Spleen (tissue), 11 donors: Measurements from ENCODE around the gene FABP7. TPM values are rescaled to one million over a fixed set of nuclear protein-coding genes. Genes with fewer than 3 reads are reported as not detected.

Experiments used
- DNase-seq: peaks from one replicate; pipeline ENCODE4 v3.0.0-alpha.2; 2020
- H3K27ac ChIP-seq, 8 donors: fragments of 200-600 bp; sonication (generic) in 7 of 8; 1 replicate in 4 of 8; 2 replicates in 4 of 8; pipeline versions ENCODE4 v1.5.0 to v1.8.0; 2016 to 2021; ENCODE audit warnings: inconsistent platforms in 4 of 8, mild to moderate bottlenecking in 4 of 8, moderate library complexity in 1 of 8
- H3K27me3 ChIP-seq, 7 donors: fragments of 200-600 bp; sonication (generic) in 6 of 7; replicated peaks in 1 of 7; 1 replicate in 4 of 7; 2 replicates in 3 of 7; pipeline versions ENCODE4 v1.5.0 to v1.8.0; 2016 to 2021; ENCODE audit warnings: inconsistent platforms in 3 of 7, mild to moderate bottlenecking in 1 of 7
- H3K36me3 ChIP-seq, 6 donors: fragments of 200-600 bp; sonication (generic) in 5 of 6; 1 replicate in 4 of 6; 2 replicates in 2 of 6; pipeline versions ENCODE4 v1.5.0 to v1.8.0; 2016 to 2021; ENCODE audit warnings: inconsistent platforms in 2 of 6
- H3K4me1 ChIP-seq, 6 donors: fragments of 200-600 bp; sonication (generic) in 5 of 6; 1 replicate in 3 of 6; 2 replicates in 3 of 6; pipeline versions ENCODE4 v1.5.0 to v1.8.0; 2016 to 2021; ENCODE audit warnings: inconsistent platforms in 3 of 6
- H3K4me3 ChIP-seq, 8 donors: fragments of 200-600 bp; sonication (generic) in 7 of 8; 1 replicate in 4 of 8; 2 replicates in 4 of 8; pipeline versions ENCODE4 v1.5.0 to v1.8.0; 2016 to 2021; ENCODE audit warnings: inconsistent platforms in 4 of 8, mild to moderate bottlenecking in 4 of 8, moderate library complexity in 2 of 8
- H3K9me3 ChIP-seq, 8 donors: fragments of 200-600 bp; sonication (generic) in 7 of 8; 1 replicate in 4 of 8; 2 replicates in 4 of 8; pipeline versions ENCODE4 v1.5.0 to v1.8.0; 2016 to 2021; ENCODE audit warnings: inconsistent platforms in 4 of 8
- POLR2A ChIP-seq, 3 donors: fragments of 450-650 bp; IDR thresholded peaks; one replicate each; pipeline ENCODE4 v1.5.1; 2017; ENCODE audit warnings: antibody characterized with exemption in 3 of 3, mild to moderate bottlenecking in 1 of 3
- POLR2AphosphoS5 ChIP-seq, 3 donors: sonication (generic); formaldehyde crosslinking; IDR thresholded peaks; one replicate each; pipeline ENCODE4 v1.5.1; 2017; ENCODE audit warnings: antibody characterized with exemption in 3 of 3
- WGBS, 5 donors: extraction: QIAGEN DNeasy Blood & Tissue Kit in 3 of 5; methylation state at CpG; one replicate each; pipeline versions ENCODE4 v1.1.5 to v1.1.7; 2013 to 2018; 5-methylcytosine and 5-hydroxymethylcytosine counted together
- intact Hi-C: fragments of 100-400 bp; cut with DNase I; formaldehyde crosslinking; loops from one replicate; pipeline ENCODE4 v1.15.0; 2023; ENCODE audit warnings: low total_unique reads
- polyA plus RNA-seq, 3 donors: library from polyadenylated mRNA; stranded (reverse); fragments of 200-250 nt; gene quantifications; one replicate each; pipeline ENCODE4 v1.2.1, GENCODE V29; 2013
- small RNA-seq, 4 donors: library from RNA; depleted of rRNA; stranded (forward); fragments of <200 nt; gene quantifications; one replicate each; pipeline ENCODE3, GENCODE V24; 2016
- total RNA-seq, 7 donors: library from RNA; depleted of rRNA in 3 of 7; stranded (reverse); fragments of >200 nt in 3 of 7; fragmentation: NEBNext Ultra II Directional in 4 of 7; extraction: Animal tissue kit (Norgen Biotek cat#: 25700) in 4 of 7; gene quantifications; one replicate each; pipeline versions ENCODE4 v1.1.0 to v1.2.1, GENCODE V29; 2016 to 2021
- TF ChIP-seq, protein P1 (sequence below), 11 experiments: fragments of 200-600 bp in 7 of 11; fragments of 450-650 bp in 4 of 11; sonication (generic) in 4 of 11; IDR thresholded peaks in 8 of 11; conservative IDR thresholded peaks in 3 of 11; 1 replicate in 7 of 11; 2 replicates in 4 of 11; pipeline versions ENCODE4 v1.4.0 to v1.8.0; 2016 to 2021; ENCODE audit warnings: antibody characterized with exemption in 11 of 11, inconsistent platforms in 4 of 11, mild to moderate bottlenecking in 1 of 11
- donor health status: healthy with polysubstance abuse.
- donor health status: DM: no; HTN: no; CAD: no; lungs with moderate emphysema.
- donor health status: DM: no; HTN: no; CAD: no.
- donor health status: Bipolar disorder and iron deficiency.
- donor health status: healthy.
- donor health status: DM: no; HTN: no; CAD: no.
- donor health status: DM: yes; HTN: yes; CAD: no.

The FABP7 gene
- total and polyA plus RNA-seq, 10 donors, result 0.08 TPM; not detected in 9

DNA sequence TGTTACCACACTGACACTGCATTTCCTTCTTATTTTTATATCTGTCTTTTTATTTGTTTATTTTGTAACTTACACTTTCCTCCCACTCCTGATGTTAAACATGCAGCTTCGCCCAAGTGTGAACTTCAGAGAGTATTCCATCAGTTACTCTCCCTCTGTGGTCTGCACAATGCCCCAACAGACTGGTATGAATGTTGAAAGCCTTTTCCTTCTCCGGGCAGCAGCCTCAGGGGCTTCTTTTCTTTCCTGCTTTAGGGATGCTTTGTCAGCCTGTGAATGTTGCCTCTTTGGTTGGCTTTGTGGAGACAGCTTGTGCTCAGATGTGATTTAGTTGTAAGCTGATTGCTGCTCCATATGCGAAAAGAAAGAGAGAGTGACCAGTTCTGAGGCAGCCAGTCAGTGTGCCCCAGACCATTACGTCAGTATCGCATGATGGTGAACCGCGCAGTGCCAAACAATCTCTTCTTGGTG, 53.5 kb downstream of the FABP7 start:
- no peaks in the 10 kb centered on the region for H3K36me3 ChIP-seq
- H3K27me3 ChIP-seq, result peaks cover 0 to 4% (median 0%) of the 10 kb centered on the region in 7 donors
- intact Hi-C loops, result no loop called here
- TF ChIP-seq POLR2A (IDR thresholded peaks at IDR 0.05), result no peak
- TF ChIP-seq, protein P1, sequence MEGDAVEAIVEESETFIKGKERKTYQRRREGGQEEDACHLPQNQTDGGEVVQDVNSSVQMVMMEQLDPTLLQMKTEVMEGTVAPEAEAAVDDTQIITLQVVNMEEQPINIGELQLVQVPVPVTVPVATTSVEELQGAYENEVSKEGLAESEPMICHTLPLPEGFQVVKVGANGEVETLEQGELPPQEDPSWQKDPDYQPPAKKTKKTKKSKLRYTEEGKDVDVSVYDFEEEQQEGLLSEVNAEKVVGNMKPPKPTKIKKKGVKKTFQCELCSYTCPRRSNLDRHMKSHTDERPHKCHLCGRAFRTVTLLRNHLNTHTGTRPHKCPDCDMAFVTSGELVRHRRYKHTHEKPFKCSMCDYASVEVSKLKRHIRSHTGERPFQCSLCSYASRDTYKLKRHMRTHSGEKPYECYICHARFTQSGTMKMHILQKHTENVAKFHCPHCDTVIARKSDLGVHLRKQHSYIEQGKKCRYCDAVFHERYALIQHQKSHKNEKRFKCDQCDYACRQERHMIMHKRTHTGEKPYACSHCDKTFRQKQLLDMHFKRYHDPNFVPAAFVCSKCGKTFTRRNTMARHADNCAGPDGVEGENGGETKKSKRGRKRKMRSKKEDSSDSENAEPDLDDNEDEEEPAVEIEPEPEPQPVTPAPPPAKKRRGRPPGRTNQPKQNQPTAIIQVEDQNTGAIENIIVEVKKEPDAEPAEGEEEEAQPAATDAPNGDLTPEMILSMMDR (IDR thresholded peaks at IDR 0.05 in 8 of 11, conservative IDR thresholded peaks at IDR 0.05 in 3 of 11), result no peak
- TF ChIP-seq POLR2AphosphoS5 (IDR thresholded peaks at IDR 0.05), result no peak
- no peak overlapping the region for H3K27ac ChIP-seq
- WGBS, 5 donors, result 85 to 90% (median 89%) methylated on average over 7 of the region's 7 CpGs
- H3K9me3 ChIP-seq, result no peaks in the 10 kb centered on the region
- no peak overlapping the region for H3K4me3 ChIP-seq
- DNase-seq, result no peak
- no peaks in the 10 kb centered on the region for H3K4me1 ChIP-seq

Small RNA genes within 50 kb of the gene (small RNA-seq; reads per million reads assigned to genes)
- gene RN7SL564P, result 0 reads per million in 4 donors

Other genes with a start within 250 kb of the FABP7 start
- gene PKIB, start 169.3 kb upstream of the FABP7 start, total RNA-seq, result 1 to 10 TPM in 4 of 7 donors, under 1 TPM in 1, not detected in 2; 0.94 to 3.0 (median 1.7) TPM
- gene PKIB, start 169.3 kb upstream of the FABP7 start, polyA plus RNA-seq, result 1 to 10 TPM in 2 of 3 donors, under 1 TPM in 1; 0.85 to 2.9 (median 1.2) TPM
- 10 to 100 TPM; 32.1 to 64.8 (median 35.2) TPM for gene SMPDL3A, start 9.5 kb downstream of the FABP7 start, total RNA-seq
- 10 to 100 TPM in 2 of 3 donors, 1 to 10 TPM in 1; 7.2 to 12.7 (median 11.4) TPM for gene SMPDL3A, start 9.5 kb downstream of the FABP7 start, polyA plus RNA-seq
- gene CLVS2, start 216.5 kb downstream of the FABP7 start, total RNA-seq, result not detected
- gene CLVS2, start 216.5 kb downstream of the FABP7 start, polyA plus RNA-seq, result not detected